Measurements from ENCODE around the gene RASEF. TPM values are rescaled to one million over a fixed set of nuclear protein-coding genes. Genes with fewer than 3 reads are reported as not detected.

RASEF gene
- not detected in 2 replicates for total RNA-seq
- total RNA-seq (2013), result under 0.01 TPM
- polyA plus RNA-seq, result not detected in 2 replicates
- polyA minus RNA-seq, result 0.07 TPM in 1 of 2 replicates, not detected in the other

- Histone ChIP-seq H3K4me1 (ENCODE audit: control insufficient read depth in 2 of 2, insufficient read depth in 2 of 2, low read length in 2 of 2) (no peaks in the 10 kb centered on the region), H3K9ac (ENCODE audit: low read length) (no peak within 1 kb of the TSS), H3K27me3 (replicated peaks in 1 of 4; ENCODE audit: control extremely low read depth in 1 of 4, control insufficient read depth in 3 of 4, insufficient read depth in 4 of 4, low read length in 3 of 4) (peaks cover 0 to 14% (median 5%) of the 10 kb centered on the region in 4 experiments), H2AFZ (ENCODE audit: insufficient read depth, low read depth, low read length, poor library complexity, severe bottlenecking) (no peak within 1 kb of the TSS), H3K36me3 (replicated peaks in 1 of 2; ENCODE audit: control extremely low read depth in 1 of 2, control insufficient read depth in 1 of 2, extremely low read depth in 1 of 2, insufficient read depth in 2 of 2, low read length in 1 of 2) (no peaks in the 10 kb centered on the region), H3K4me3 (ENCODE audit: control extremely low read depth in 1 of 5, extremely low read depth in 1 of 5, insufficient read depth in 1 of 5, low read depth in 2 of 5, low read length in 4 of 5) (no peak within 1 kb of the TSS), H3K27ac (ENCODE audit: low read length in 2 of 2) (no peak within 1 kb of the TSS), H3K79me2 (ENCODE audit: control insufficient read depth, insufficient read depth, low read length) (no peaks in the 10 kb centered on the region), H3K4me2 (replicated peaks; ENCODE audit: low read depth, low read length, poor library complexity, severe bottlenecking) (no peak within 1 kb of the TSS), H3K9me3 (ENCODE audit: control extremely low read depth in 1 of 3, control insufficient read depth in 2 of 3, insufficient read depth in 1 of 3, low read length in 2 of 3) (peaks cover 0 to 7% (median 0%) of the 10 kb centered on the region in 3 donors), H4K20me1 (ENCODE audit: control insufficient read depth, insufficient read depth, low read length, poor library complexity, severe bottlenecking) (no peaks in the 10 kb centered on the region)
- no peak within 1 kb of the TSS for H3K27ac Mint-ChIP-seq
- POLR2A ChIA-PET, result no interaction called here
- DNase-seq (no peak), ATAC-seq (ENCODE audit: low read depth) (no peak)
- H3K4me1 Mint-ChIP-seq, result no peaks in the 10 kb centered on the region
- H3K9me3 Mint-ChIP-seq (ENCODE audit: insufficient read depth), result no peaks in the 10 kb centered on the region
- TF ChIP-seq EZH2 (IDR thresholded peaks at IDR 0.05; ENCODE audit: borderline replicate concordance, insufficient read depth, low read depth, low read length, poor library complexity, severe bottlenecking), result no peak
- TF ChIP-seq, protein P1, sequence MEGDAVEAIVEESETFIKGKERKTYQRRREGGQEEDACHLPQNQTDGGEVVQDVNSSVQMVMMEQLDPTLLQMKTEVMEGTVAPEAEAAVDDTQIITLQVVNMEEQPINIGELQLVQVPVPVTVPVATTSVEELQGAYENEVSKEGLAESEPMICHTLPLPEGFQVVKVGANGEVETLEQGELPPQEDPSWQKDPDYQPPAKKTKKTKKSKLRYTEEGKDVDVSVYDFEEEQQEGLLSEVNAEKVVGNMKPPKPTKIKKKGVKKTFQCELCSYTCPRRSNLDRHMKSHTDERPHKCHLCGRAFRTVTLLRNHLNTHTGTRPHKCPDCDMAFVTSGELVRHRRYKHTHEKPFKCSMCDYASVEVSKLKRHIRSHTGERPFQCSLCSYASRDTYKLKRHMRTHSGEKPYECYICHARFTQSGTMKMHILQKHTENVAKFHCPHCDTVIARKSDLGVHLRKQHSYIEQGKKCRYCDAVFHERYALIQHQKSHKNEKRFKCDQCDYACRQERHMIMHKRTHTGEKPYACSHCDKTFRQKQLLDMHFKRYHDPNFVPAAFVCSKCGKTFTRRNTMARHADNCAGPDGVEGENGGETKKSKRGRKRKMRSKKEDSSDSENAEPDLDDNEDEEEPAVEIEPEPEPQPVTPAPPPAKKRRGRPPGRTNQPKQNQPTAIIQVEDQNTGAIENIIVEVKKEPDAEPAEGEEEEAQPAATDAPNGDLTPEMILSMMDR (IDR thresholded peaks at IDR 0.05), result no peak
- WGBS (ENCODE audit: insufficient coverage), result 7% methylated on average over 91 of the region's 99 CpGs
- peaks cover 53% of the 10 kb centered on the region for H3K27me3 Mint-ChIP-seq
- H3K4me3 Mint-ChIP-seq, result no peak within 1 kb of the TSS
- intact Hi-C loops (cut with micrococcal nuclease), result no loop called here
- CTCF ChIA-PET, result no interaction called here
Observed at GRCh38 chr9:83062651-83063527, at the start of gene RASEF. TSS of gene RASEF (minus strand) at chr9:83063142. CDS start at chr9:83062867, 275 bp downstream.

- Histone ChIP-seq H3K9ac (ENCODE audit: low read length) (no peak overlapping the region), H4K20me1 (ENCODE audit: control insufficient read depth, insufficient read depth, low read length, poor library complexity, severe bottlenecking) (no peaks in the 10 kb centered on the region), H3K27ac (ENCODE audit: low read length in 2 of 2) (no peak overlapping the region), H2AFZ (ENCODE audit: insufficient read depth, low read depth, low read length, poor library complexity, severe bottlenecking) (no peak overlapping the region), H3K4me2 (replicated peaks; ENCODE audit: low read depth, low read length, poor library complexity, severe bottlenecking) (no peak overlapping the region), H3K4me1 (ENCODE audit: control insufficient read depth in 2 of 2, insufficient read depth in 2 of 2, low read length in 2 of 2) (no peaks in the 10 kb centered on the region), H3K4me3 (ENCODE audit: control extremely low read depth in 1 of 5, extremely low read depth in 1 of 5, insufficient read depth in 1 of 5, low read depth in 2 of 5, low read length in 4 of 5) (no peak overlapping the region), H3K27me3 (replicated peaks in 1 of 4; ENCODE audit: control extremely low read depth in 1 of 4, control insufficient read depth in 3 of 4, insufficient read depth in 4 of 4, low read length in 3 of 4) (no peaks in the 10 kb centered on the region), H3K9me3 (ENCODE audit: control extremely low read depth in 1 of 3, control insufficient read depth in 2 of 3, insufficient read depth in 1 of 3, low read length in 2 of 3) (peaks cover 0 to 6% (median 3%) of the 10 kb centered on the region in 3 donors), H3K79me2 (ENCODE audit: control insufficient read depth, insufficient read depth, low read length) (no peaks in the 10 kb centered on the region), H3K36me3 (replicated peaks in 1 of 2; ENCODE audit: control extremely low read depth in 1 of 2, control insufficient read depth in 1 of 2, extremely low read depth in 1 of 2, insufficient read depth in 2 of 2, low read length in 1 of 2) (no peaks in the 10 kb centered on the region)
- H3K9me3 Mint-ChIP-seq (ENCODE audit: insufficient read depth), result peaks cover 13% of the 10 kb centered on the region
- DNase-seq (no peak), ATAC-seq (ENCODE audit: low read depth) (no peak)
- intact Hi-C loops (cut with micrococcal nuclease), result no loop called here
- no peak overlapping the region for H3K4me3 Mint-ChIP-seq
- TF ChIP-seq, protein P1 (IDR thresholded peaks at IDR 0.05), result no peak
- no peak for TF ChIP-seq EZH2 (IDR thresholded peaks at IDR 0.05; ENCODE audit: borderline replicate concordance, insufficient read depth, low read depth, low read length, poor library complexity, severe bottlenecking)
- POLR2A ChIA-PET, result no interaction called here
- H3K27me3 Mint-ChIP-seq, result no peaks in the 10 kb centered on the region
- H3K27ac Mint-ChIP-seq, result no peak overlapping the region
- CTCF ChIA-PET, result interaction anchor here (0.6 kb wide), 1 partner anchor 62 kb away, joined by 3 read pairs; no protein-coding TSS in a partner anchor
- WGBS (ENCODE audit: insufficient coverage), result no CpG with 5 or more reads among the region's 3 CpGs
- no peaks in the 10 kb centered on the region for H3K4me1 Mint-ChIP-seq
Observed at GRCh38 chr9:83111169-83111568, 48.2 kb upstream of the RASEF start.
